NCI-H1417 treated with DMSO at 0.1 percent for 48 hours (cell line): Measurements from ENCODE around the gene HSD11B2.

Source experiments
- DNase-seq: peaks from one replicate; lab custom pipeline; 2025; lab: John Stamatoyannopoulos, UW

Gene HSD11B2

DNA sequence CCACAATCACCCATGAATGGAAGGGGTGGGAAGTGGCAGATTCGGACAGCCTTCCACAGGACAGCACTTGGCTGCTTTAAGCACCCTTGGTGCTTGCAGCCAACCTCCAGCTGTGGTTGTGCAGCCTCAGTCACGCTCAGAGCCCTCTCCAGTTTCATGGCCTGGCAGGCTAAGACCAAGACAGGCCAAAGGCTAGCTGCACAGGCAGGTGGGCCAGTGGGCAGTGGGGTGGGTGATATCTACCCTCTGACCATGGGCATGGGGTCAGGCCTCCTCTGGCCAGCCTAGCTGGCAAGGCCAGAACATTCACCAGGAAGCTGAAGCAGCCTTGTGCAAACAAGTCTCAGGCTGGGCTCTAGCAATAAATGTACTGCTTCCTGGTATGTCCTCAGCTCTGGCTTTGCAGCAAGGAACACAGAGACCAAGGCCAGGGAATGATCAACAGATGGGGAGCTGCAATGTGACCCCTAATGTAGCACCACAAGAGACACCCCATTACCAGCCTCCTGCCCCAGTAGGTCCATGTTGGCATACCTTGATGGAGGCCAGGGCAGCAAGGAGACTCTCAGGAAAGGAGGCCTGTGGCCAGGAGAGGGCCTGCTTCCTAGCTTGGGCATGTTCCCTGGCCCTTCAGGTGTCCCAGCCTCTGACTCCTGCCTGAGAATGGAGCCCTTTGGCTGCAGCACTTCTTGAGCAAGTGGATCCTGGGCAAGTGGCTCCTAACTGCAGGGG lies 20.9 kb downstream of the HSD11B2 start:
- DNase-seq, result no peak

GRCh38 chr16:67454104-67454503 lies 23.2 kb downstream of the HSD11B2 start:
- no peak for DNase-seq

GRCh38 chr16:67454852-67455251 lies 23.9 kb downstream of the HSD11B2 start:
- DNase-seq, result no peak

DNA sequence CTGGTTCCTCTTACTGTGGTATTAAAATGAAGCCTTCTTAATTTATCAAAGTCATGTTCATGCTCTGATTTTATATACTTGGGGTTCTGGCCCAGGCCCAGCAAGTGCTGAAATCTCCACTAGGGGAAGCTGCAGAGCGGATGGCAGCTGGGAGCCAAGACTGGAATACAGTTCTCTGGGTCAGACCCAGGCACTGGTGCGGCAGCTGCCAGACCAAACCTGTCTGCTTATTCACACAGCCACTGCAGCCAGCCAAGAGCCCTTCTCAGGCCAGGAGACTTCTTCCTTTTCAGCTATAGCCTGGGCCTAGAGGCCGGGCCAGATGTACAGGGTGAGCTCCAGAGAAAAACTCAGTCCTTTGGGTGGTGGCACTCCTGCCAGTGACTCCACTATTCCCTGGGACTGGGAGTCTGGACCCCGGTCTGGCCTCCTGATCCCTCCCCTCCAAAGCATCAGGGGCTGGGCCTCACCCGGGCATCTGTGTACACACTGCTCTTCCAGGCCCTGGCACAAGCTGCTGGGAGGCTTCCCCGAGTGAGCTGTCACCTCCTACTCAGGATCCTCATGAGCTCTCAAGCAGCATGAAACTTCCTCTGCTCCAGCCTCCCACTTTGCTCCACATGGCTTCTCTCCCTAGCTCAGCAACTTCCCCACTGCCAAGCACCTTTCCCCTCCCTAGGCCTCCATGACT lies 25.6 kb downstream of the HSD11B2 start:
- no peak for DNase-seq

DNA sequence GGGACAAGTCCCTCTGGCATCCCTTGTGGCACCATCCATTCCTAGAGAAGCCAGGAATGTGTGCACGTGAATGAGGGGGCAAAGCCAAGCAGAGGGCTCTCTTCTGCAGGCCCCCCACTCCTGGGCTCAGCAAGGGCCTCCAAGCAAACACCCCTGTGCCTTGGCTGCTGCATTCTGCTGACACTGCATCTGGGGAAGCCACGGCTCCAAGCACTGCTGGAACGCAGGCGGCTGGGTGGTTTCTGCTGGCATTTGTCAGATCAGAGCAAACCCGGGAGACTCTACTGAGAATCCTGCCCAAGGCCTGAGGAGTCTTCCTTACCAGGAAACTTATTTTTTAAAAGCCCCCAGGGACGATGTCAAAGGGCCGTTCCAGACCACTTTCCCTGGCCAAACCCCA lies 26.7 kb downstream of the HSD11B2 start:
- no peak for DNase-seq

DNA sequence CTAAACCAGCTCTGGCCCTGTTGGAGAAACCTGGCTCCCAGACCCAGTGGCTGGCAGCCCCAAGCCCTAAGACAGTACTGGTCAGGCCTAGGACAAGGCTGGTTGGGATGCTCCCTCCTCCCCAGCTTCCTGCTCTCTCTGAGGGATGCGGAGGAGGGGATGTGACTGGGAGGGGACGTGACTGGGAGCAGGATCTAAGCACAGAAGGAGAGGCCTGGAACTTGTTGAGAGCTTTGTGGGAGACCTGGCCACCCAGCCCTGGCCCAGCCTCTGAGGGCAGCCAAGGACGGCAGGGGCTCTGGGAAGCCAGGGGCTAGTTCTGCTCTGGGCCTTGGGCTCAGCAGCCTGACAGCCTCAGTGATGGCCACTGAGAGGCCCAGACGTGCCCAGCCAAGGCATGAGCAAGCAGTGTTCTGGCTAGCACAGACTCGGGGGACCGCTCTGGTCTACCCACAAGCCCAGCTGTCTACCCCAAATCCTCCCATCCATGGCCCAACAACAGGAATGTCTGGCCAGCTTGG lies 27.3 kb downstream of the HSD11B2 start:
- DNase-seq, result no peak

DNA sequence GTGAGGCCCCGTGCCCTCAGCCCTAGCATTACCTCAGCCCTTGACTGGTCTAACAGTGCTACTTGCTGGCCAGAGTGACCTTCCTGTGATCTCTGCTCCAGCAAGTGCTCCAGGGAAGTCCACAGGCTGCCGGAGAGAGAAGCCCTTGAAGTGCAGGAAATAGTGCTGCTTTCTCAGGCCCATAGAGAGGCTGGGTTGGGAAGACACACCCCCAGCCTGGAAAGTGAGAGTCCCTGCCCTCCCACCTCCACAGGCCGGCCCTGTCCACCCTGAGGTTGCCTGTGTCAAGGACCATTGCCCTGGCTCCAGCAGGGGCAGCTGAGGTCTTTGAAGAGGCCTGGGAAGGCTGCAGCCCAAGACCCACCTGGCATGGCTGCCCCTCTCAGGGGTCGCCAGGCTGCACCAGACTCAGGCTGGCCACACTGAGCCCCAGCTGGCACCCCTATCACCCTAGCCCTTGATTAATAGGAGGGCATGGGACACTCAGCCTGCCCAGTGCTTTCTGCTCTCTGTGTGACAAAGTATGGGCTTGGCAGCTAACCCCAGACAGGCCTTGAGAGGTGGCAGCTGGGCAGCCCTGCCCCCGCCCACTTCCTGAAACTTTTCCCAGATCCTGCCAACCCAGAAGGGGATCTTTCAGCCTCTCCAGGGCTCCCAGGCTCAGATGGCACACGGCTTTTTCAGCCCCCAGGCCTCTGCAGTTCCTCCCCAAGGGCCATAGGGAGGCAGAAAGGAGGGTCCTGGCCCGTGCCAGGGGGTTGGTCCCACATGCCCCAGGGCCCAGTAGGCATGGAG lies 28.3 kb downstream of the HSD11B2 start:
- DNase-seq, result no peak

GRCh38 chr16:67459861-67460150 lies 28.9 kb downstream of the HSD11B2 start:
- no peak for DNase-seq

DNA sequence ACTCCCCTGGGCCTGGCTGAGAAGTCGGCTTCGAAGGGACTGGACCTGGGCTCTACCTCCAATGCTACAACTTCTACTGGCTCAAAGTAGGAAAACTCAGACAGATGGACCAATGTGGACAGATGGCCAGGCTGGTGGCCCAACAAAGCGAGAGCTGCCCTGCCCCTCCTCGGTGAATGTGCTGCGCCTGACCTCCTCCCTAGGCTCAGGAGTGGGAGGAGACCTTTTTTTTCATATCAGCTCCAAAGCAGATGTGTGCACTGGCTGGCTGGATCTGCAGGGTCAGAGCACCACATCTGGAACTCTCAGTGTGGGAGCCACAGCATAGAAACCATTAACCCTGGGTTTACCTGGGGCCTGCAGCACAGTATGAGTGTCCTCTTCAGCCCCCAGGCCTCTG lies 29.2 kb downstream of the HSD11B2 start:
- DNase-seq, result no peak

DNA sequence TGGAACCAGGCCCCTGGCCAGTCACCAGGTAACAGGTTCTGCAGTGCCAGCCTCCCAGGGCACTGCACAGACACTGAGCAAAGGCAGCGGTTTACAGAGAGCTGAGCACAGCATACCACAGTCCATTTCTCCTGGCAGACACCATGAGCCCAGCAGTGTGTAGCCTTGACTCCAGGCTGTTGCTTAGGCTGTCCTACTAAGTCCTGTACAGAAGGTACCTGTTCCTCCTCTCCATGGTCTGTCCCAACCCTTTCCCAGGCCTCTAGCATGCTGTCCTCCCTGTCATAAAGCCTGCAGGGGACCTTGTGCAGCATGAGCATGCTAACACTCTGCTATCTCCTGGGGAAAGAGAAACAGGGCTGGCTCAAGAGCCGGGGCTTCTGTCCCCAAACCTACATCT lies 30.0 kb downstream of the HSD11B2 start:
- DNase-seq, result no peak

DNA sequence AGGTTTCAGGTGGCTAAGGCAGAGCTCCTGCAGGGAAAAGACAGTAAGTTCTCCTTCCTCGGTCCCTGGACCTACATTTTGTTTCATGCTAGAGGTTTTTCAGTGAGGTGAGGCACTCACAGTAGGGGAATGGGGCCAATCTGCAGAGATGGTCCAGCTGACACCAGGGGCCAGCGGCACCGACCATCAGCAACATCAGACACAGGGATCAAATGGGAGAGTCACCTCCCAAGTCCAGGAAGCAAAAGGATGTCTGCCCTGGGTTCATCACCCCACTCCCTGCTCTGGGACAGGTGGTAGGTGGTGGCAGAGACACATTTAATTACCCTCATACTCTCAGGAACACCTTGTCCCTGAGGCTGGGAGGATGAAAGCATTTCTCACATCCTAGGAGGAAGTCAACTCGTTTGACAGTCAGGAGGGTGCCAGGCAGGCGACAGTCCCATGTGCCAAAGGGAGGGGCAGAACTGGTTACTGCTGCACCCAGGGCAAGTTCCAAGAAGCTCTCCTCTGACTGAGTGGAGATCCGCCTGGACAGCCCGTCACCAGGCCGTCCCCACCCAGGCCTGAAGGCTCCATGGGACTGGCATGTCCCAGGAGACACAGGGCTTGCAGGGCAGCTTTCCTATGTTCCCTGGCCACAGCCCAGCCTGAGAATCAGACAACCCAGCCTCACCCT lies 30.8 kb downstream of the HSD11B2 start:
- DNase-seq, result no peak

- DNase-seq, result no peak
Observed at GRCh38 chr16:67462279-67462655, 31.3 kb downstream of the HSD11B2 start.

DNA sequence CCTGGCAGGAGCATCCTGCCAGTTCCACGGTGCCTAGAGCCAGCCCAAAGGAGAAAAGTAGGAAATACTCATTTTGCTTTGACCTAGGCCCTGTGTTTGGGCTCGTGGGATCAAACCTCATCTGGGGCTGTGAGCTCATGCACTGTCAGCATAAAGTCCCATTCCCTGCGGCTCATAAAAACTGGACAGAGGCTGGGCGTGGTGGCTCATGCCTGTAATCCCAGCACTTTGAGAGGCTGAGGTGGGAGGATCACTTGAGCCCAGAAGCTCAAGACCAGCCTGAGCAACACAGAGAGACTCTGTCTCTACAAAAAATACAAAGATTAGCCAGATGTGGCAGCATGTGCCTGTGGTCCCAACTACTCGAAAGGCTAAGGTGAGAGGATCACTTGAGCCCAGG lies 32.1 kb downstream of the HSD11B2 start:
- no peak for DNase-seq

DNA sequence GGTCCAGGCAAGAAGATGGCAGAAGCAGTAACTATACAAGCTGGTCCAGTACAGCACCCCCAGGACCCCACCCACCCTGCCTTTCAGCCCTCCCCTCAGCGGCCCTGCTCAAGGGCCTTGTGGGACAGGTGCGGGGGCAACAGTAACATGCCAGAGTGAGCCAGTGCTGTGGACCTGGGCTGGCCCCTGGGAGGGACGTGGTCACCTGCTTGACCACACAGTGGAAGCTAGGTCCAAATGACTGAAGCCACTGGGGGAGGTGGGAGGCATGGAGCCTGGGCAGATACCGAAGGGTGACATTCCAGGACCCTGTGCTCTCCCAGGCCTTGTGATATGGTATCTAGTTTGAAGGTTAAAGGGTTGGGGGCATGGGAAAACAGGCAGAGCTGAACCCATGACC lies 32.8 kb downstream of the HSD11B2 start:
- DNase-seq, result no peak

DNA sequence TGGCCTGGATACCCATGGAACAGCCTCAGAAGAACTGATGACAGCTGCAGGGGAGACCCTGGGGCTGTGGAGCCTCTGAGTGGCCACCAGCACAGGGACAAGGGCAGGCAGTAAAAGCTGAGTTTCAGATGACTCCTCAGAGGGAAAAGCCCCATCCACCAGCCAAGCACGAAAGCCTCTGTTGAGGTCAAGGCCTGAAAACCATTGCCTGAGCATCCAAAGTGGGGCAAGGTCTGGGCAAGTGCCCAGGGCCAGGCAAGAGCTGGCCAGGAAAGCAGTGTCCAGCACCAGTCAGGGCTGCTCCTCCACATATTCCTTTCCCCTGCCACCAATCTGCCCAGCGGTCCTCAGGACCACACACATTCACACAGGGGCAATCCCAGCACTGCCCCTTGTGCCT lies 33.6 kb downstream of the HSD11B2 start:
- DNase-seq, result no peak

DNA sequence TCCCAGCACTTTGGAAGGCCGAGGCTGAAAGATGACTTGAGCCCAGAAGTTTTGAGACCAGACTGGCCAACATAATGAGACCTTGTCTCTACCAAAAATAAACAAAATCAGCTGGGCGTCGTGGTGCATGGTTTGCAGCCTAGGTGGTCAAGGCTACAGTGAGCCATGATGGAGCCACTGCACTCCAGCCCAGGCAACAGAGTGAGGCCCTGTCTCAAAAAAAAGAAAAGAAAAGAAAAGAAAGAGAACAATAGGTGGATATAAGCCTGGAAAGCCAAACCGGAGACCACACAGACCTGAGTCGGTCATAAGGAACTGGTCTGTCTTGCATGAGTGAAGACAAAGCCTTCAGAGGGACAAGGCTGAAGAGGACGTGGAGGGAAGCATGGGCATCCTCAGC lies 35.7 kb downstream of the HSD11B2 start:
- no peak for DNase-seq

DNA sequence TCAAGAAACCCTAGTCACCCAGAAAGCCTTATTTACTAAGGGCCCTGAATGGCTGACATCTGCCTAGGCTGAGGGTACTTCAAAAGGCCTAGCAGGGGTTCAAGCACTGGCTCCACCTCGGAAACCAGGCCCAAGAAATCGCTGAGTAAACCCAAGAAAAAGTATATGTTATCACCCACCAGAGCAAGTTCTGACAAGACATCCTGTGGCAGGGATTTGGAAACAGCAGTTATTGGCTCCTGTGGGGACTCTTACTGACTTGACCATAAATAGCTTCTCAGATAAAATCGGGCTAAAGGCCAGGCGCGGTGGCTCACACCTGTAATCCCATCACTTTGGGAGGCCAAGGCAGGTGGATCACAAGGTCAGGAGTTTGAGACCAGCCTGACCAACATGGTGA lies 37.8 kb downstream of the HSD11B2 start:
- DNase-seq, result no peak

DNA sequence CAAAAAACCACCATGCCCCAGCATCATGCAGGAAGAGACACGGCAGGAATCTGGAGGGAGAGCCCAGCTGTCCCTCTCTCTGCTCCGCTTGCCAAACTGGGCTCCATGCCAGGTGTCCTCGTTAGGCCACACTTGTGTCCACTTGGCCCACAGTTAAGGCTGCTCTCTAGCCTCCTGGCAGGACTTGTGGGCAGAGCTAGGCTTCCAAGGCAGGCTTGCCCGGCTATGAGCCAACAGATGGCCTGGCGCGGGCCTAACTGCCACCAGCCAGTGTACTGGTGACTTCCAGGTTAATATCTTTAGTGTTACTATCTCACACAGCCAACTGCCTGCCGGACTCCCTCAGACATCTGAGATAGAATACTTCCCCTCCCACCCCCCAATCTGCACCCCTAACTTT lies 39.4 kb downstream of the HSD11B2 start:
- no peak for DNase-seq

- DNase-seq, result no peak
Observed at GRCh38 chr16:67471758-67472384, 41.0 kb downstream of the HSD11B2 start.

DNA sequence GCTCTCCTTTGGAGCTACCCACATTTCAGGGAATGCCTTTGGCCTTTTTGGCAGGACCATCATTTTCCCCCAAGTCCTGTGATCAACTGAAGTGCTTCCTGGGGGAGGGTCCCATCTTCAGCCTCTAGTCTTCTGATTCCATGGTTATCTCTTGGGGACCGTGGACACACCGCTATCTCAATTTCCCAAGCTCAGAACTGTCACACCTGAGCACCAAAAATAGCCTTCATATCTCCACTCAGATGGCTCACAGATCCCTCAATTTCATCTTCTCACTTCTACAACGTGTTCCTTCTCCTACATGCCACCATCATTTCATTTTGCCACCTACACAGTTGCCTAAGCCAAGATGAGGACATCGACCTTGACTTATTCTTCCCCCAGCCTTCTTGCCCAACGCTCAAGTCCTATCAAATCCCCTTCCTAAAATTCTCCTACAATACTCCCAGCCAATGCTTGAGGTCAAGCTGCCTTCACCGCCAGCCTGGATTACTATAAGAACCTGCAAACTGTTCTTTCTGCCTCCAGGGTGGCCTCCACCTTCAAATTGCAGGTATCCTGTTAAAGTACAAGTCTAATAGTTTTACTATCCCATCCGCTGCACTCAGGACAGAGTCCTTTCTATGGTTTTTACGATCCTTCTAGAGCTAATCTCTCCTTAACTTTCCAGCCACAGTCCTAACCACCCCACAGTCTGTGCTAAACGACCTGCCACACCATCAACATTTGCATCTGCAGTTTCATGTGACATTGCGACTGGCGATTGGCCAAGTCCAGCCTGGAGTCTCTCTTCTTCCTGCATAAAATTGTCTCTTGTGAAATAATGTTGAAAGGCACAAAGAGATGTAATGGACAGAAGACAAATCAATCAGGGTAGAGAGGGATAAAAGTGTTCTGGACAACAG lies 43.9 kb downstream of the HSD11B2 start:
- no peak for DNase-seq

DNA sequence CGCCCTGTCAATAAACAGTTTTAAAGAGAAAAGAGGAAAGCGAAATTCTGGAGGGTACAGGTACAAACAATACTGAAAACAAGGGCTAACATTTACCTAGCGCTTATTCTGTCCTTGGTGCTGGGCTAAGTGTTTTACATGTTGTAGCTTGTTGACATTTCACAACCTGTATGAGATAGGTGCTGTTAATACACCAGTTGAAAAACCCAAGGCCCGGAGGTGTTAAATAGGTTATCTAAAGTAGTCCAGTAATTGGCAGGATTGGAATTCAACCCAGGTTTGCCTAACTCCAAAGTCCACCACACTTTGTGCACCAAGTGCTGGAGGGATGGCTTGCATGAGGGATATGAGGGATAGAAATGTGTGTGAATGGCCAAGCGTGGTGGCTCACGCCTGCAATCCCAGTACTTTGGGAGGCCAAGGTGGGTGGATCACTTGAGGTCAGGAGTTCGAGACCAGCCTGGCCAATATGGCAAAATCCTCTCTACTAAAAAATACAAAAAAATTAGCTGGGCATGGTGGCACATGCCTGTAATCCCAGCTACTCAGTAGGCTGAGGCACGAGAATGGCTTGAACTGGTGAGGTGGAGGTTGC lies 47.1 kb downstream of the HSD11B2 start:
- DNase-seq, result no peak
